GM19240 (cell line): ENCODE measurements around the gene WNT6.

Source experiments
- DNase-seq: peaks from one replicate; pipeline ENCODE4 v3.0.0; 2011; ENCODE audit warnings: low spot score; ENCODE audit not compliant: insufficient read length

Gene WNT6

GRCh38 chr2:218859556-218859987 lies at the start of gene WNT6:
WNT6 (plus strand) TSS chr2:218859805; CDS start chr2:218860038, 233 bp downstream.
- DNase-seq, result no peak

- DNase-seq, result no peak
These were observed 49.3 kb upstream of the WNT6 start for GRCh38 chr2:218810256-218810655.

- no peak for DNase-seq
These were observed 48.2 kb upstream of the WNT6 start for GRCh38 chr2:218811382-218811781.

GRCh38 chr2:218812096-218812815 lies 47.3 kb upstream of the WNT6 start:
- DNase-seq, result no peak

GRCh38 chr2:218812861-218813260 lies 46.7 kb upstream of the WNT6 start:
- DNase-seq, result no peak

- DNase-seq, result no peak
These were observed 45.7 kb upstream of the WNT6 start for GRCh38 chr2:218813771-218814460.

- DNase-seq, result no peak
These were observed 44.9 kb upstream of the WNT6 start for GRCh38 chr2:218814540-218815243.

GRCh38 chr2:218815244-218815637 lies 44.4 kb upstream of the WNT6 start:
- no peak for DNase-seq

- no peak for DNase-seq
These were observed 44.0 kb upstream of the WNT6 start for GRCh38 chr2:218815649-218816048.

- DNase-seq, result no peak
These were observed 43.0 kb upstream of the WNT6 start for GRCh38 chr2:218816561-218817011.

GRCh38 chr2:218819093-218819492 lies 40.5 kb upstream of the WNT6 start:
- no peak for DNase-seq

- no peak for DNase-seq
These were observed 38.7 kb upstream of the WNT6 start for GRCh38 chr2:218820746-218821369.

GRCh38 chr2:218821605-218822211 lies 37.9 kb upstream of the WNT6 start:
- DNase-seq, result no peak

GRCh38 chr2:218822622-218823021 lies 37.0 kb upstream of the WNT6 start:
- no peak for DNase-seq

- no peak for DNase-seq
These were observed 36.3 kb upstream of the WNT6 start for GRCh38 chr2:218823196-218823855.

- DNase-seq, result no peak
These were observed 35.6 kb upstream of the WNT6 start for GRCh38 chr2:218824004-218824403.

GRCh38 chr2:218826791-218827190 lies 32.8 kb upstream of the WNT6 start:
- DNase-seq, result no peak

GRCh38 chr2:218827701-218828476 lies 31.7 kb upstream of the WNT6 start:
- no peak for DNase-seq

GRCh38 chr2:218828477-218828778 lies 31.2 kb upstream of the WNT6 start:
- DNase-seq, result no peak

- no peak for DNase-seq
These were observed 29.6 kb upstream of the WNT6 start for GRCh38 chr2:218829868-218830451.
